ENCODE measurements around the gene CBFA2T3. TPM values are rescaled to one million over a fixed set of nuclear protein-coding genes. Genes with fewer than 3 reads are reported as not detected.

Gene CBFA2T3
- total RNA-seq, 2 donors from 2014 or later = 0.19 TPM; not detected in 1

- H3K4me3 Mint-ChIP-seq = no peak overlapping the region
- ATAC-seq (replicated peaks) = no peak
- H3K4me1 Mint-ChIP-seq = peaks cover 6% of the 10 kb centered on the region
- H3K27ac Mint-ChIP-seq = no peak overlapping the region
- no peaks in the 10 kb centered on the region for H3K36me3 Mint-ChIP-seq (ENCODE audit: low read depth)
- H3K9me3 Mint-ChIP-seq = peaks cover 10% of the 10 kb centered on the region
- H3K27me3 Mint-ChIP-seq = peaks cover 5% of the 10 kb centered on the region
Measured at GRCh38 chr16:88994695-88995094, 17.7 kb upstream of the CBFA2T3 start.

GRCh38 chr16:88993946-88994600, 17.1 kb upstream of the CBFA2T3 start:
- Mint-ChIP-seq H3K36me3 (ENCODE audit: low read depth) (no peaks in the 10 kb centered on the region), H3K4me1 (peaks cover 2% of the 10 kb centered on the region), H3K9me3 (peaks cover 7% of the 10 kb centered on the region), H3K27ac (no peak overlapping the region), H3K27me3 (peaks cover 5% of the 10 kb centered on the region), H3K4me3 (no peak overlapping the region)
- no peak for ATAC-seq (replicated peaks)

DNA sequence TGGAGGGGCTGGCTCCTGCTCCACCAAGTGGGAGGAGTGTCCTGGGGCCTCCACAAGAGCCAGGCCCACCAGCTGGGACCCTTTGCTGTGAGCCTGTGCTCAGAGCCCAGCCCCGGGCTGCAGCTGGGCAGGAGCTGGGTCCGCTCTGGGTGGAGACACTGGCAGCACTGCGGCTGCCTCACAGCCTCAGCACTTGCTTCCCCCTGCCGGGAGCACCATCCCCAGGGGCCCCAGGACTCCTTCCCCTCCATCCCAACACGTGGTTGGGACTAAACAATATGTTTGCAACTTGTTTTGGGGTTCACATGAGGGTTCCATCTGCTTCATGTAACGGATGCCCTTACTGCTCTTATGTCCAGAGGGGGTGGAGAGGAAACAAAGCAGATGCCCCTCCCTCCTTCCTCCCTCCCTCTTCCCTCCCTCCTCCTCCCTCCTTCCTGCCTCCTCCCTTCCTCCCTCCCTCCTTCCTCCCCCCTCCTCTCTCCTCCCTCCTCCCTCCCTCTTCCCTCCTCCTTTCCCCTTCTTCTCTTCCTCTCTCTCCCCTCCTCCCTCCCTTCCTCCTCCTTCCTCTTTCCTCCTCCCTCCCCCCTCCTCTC, 16.3 kb upstream of the CBFA2T3 start:
- Mint-ChIP-seq H3K4me1 (no peaks in the 10 kb centered on the region), H3K27ac (no peak overlapping the region), H3K4me3 (no peak overlapping the region), H3K27me3 (peaks cover 5% of the 10 kb centered on the region), H3K9me3 (peaks cover 5% of the 10 kb centered on the region), H3K36me3 (ENCODE audit: low read depth) (no peaks in the 10 kb centered on the region)
- ATAC-seq (replicated peaks) = no peak

GRCh38 chr16:88992351-88993165, 15.6 kb upstream of the CBFA2T3 start:
- no peaks in the 10 kb centered on the region for H3K36me3 Mint-ChIP-seq (ENCODE audit: low read depth)

GRCh38 chr16:88991813-88992350, 14.9 kb upstream of the CBFA2T3 start:
- no peaks in the 10 kb centered on the region for H3K4me1 Mint-ChIP-seq
- H3K4me3 Mint-ChIP-seq = no peak overlapping the region
- no peak overlapping the region for H3K27ac Mint-ChIP-seq
- no peaks in the 10 kb centered on the region for H3K36me3 Mint-ChIP-seq (ENCODE audit: low read depth)
- no peaks in the 10 kb centered on the region for H3K9me3 Mint-ChIP-seq
- peaks cover 5% of the 10 kb centered on the region for H3K27me3 Mint-ChIP-seq
- no peak for ATAC-seq (replicated peaks)

More at GRCh38 chr16:88992351-88993165, 15.6 kb upstream of the CBFA2T3 start:
- Mint-ChIP-seq H3K27me3 (peaks cover 5% of the 10 kb centered on the region), H3K27ac (no peak overlapping the region), H3K9me3 (peaks cover 3% of the 10 kb centered on the region), H3K4me1 (no peaks in the 10 kb centered on the region), H3K4me3 (no peak overlapping the region)
- ATAC-seq (replicated peaks) = no peak

DNA sequence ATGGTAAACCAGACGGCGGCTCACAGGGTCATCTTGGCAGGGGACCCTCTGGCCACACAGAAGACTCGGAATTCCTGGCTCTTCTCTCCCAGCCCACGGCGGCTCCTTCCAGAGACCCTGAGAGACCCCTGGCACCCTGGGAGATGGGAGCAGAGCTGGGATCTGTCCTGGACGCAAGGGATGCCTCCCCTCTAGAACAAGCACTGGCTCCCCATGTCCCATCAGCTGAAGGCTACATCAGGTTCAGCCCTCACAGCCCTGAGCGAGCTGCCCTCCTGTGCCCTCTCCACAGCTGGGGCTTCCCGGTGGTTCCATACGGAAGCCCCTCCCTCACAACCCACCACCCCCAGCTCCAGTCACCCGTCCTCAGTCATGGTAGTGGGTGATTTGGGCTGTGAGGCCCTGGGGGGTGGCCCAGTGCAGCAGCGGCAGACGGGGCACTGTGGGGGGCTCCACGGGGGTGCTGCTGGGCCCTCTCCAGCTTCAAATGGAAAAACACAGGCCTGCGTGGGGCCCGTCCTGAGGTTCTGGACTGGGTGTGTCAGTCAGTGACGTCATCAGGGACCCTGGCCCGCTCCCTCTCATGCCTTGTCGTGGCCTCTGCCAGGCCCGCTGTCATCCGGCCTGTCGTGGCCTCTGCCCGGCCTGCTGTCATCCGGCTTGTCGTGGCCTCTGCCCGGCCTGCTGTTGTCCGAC, 13.0 kb upstream of the CBFA2T3 start:
- H3K27me3 Mint-ChIP-seq = peaks cover 2% of the 10 kb centered on the region
- ATAC-seq (replicated peaks) = no peak
- H3K9me3 Mint-ChIP-seq = no peaks in the 10 kb centered on the region
- no peak overlapping the region for H3K27ac Mint-ChIP-seq
- no peak overlapping the region for H3K4me3 Mint-ChIP-seq
- no peaks in the 10 kb centered on the region for H3K4me1 Mint-ChIP-seq
- no peaks in the 10 kb centered on the region for H3K36me3 Mint-ChIP-seq (ENCODE audit: low read depth)

GRCh38 chr16:88988980-88989811, 12.2 kb upstream of the CBFA2T3 start:
- Mint-ChIP-seq H3K4me1 (no peaks in the 10 kb centered on the region), H3K27ac (no peak overlapping the region), H3K36me3 (ENCODE audit: low read depth) (no peaks in the 10 kb centered on the region), H3K9me3 (no peaks in the 10 kb centered on the region), H3K27me3 (no peaks in the 10 kb centered on the region), H3K4me3 (no peak overlapping the region)
- ATAC-seq (replicated peaks) = no peak

- H3K4me1 Mint-ChIP-seq = no peaks in the 10 kb centered on the region
Measured at GRCh38 chr16:88985521-88985920, 8.5 kb upstream of the CBFA2T3 start.

DNA sequence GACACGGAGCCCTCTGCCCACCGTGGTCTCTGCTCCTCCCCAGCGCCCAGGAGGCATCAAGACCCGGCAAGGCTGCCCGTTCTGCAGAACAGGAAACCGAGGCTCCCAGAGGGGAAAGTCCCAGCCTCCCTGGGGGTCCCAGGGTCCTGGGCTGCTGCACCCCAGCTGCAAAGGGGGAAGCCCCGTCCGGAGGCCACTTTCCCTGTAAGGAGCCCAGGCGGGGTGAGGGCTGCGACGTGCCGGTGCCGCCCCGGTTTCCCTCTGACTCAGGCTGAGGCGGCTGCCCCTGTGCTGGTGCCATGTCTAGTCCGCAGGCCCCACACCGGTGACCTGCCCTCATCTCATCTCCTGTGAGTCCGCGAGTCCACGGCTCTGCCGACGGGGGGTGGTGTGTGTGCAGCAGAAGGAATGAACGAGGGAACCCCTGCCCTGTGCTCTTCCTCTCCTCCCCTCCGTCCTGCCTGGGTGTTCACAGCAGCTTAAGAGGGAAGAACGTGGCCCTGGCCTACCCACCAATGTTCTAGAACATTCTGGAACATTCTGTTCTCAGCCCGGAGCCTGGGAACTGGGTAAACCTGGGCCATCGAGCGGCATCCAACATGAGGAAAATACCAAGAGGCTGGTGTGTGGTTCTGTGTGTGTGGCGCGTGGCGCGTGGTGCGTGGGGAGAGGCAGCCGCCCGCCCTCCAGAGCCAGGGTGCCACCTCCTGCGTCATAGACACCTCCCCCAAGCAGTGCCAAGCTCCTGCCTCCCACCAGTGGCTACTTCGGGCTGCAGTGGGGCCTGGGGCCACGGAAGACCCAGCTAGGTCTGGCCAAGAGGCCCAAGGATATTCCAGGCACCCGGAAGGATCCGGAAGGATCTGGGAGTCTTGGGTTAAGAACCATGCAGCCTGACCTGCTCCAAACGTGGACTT, 7.0 kb upstream of the CBFA2T3 start:
- H3K4me3 Mint-ChIP-seq = no peak overlapping the region
- ATAC-seq (replicated peaks) = peak; percentile 46

More at GRCh38 chr16:88985521-88985920, 8.5 kb upstream of the CBFA2T3 start:
- no peaks in the 10 kb centered on the region for H3K27me3 Mint-ChIP-seq
- H3K4me3 Mint-ChIP-seq = no peak overlapping the region
- no peak overlapping the region for H3K27ac Mint-ChIP-seq
- H3K9me3 Mint-ChIP-seq = no peaks in the 10 kb centered on the region
- ATAC-seq (replicated peaks) = no peak
- no peaks in the 10 kb centered on the region for H3K36me3 Mint-ChIP-seq (ENCODE audit: low read depth)

GRCh38 chr16:88983165-88983564, 6.2 kb upstream of the CBFA2T3 start:
- ATAC-seq (replicated peaks) = no peak

More for the DNA sequence above, 7.0 kb upstream of the CBFA2T3 start:
- Mint-ChIP-seq H3K4me1 (no peaks in the 10 kb centered on the region), H3K36me3 (ENCODE audit: low read depth) (no peaks in the 10 kb centered on the region), H3K9me3 (no peaks in the 10 kb centered on the region), H3K27ac (no peak overlapping the region), H3K27me3 (no peaks in the 10 kb centered on the region)

DNA sequence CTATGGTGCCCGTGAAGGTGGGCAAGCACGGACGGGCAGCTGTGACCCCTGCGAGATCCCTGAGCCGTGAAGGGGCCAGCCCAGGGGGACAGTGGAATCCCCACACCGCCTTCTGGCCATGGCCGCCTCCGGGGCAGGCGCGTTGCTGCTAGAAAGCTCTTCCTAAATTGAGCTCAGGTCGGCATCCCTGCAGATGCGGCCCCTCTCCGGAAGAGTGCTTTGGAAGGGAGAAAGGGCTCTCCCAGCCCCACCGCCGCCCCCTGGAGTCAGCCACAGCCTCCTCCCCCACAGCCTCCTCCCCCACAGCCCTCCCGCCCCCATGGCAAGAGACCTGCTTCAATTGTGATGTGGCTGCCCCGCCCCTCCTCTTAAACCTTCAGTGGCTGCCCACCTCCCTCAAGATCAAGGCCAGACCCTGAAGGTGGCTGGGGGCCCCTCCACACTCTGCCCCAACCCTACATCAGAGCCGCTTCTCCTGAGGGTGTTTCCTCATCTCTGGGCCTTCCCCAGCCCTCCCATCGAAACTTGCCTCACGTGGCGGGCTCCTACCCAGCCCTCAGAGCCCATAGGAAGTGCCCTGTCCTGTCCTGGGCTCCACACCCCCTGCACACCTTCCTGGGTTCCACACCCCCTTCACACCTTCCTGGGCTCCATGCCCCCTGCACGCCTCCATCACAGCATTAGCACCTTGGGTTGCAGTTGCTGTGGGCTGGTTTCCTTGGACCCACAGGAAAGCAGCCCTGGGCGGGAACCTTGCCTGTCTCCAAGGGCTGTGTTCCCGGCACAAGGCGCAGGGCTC, 5.5 kb upstream of the CBFA2T3 start:
- no peak for ATAC-seq (replicated peaks)
- H3K4me1 Mint-ChIP-seq = no peaks in the 10 kb centered on the region
- no peak overlapping the region for H3K27ac Mint-ChIP-seq
- H3K4me3 Mint-ChIP-seq = no peak overlapping the region
- H3K9me3 Mint-ChIP-seq = no peaks in the 10 kb centered on the region
- H3K36me3 Mint-ChIP-seq (ENCODE audit: low read depth) = no peaks in the 10 kb centered on the region
- H3K27me3 Mint-ChIP-seq = peaks cover under 1% of the 10 kb centered on the region

More at GRCh38 chr16:88983165-88983564, 6.2 kb upstream of the CBFA2T3 start:
- Mint-ChIP-seq H3K36me3 (ENCODE audit: low read depth) (no peaks in the 10 kb centered on the region), H3K27me3 (no peaks in the 10 kb centered on the region), H3K9me3 (no peaks in the 10 kb centered on the region), H3K4me1 (no peaks in the 10 kb centered on the region), H3K4me3 (no peak overlapping the region), H3K27ac (no peak overlapping the region)

DNA sequence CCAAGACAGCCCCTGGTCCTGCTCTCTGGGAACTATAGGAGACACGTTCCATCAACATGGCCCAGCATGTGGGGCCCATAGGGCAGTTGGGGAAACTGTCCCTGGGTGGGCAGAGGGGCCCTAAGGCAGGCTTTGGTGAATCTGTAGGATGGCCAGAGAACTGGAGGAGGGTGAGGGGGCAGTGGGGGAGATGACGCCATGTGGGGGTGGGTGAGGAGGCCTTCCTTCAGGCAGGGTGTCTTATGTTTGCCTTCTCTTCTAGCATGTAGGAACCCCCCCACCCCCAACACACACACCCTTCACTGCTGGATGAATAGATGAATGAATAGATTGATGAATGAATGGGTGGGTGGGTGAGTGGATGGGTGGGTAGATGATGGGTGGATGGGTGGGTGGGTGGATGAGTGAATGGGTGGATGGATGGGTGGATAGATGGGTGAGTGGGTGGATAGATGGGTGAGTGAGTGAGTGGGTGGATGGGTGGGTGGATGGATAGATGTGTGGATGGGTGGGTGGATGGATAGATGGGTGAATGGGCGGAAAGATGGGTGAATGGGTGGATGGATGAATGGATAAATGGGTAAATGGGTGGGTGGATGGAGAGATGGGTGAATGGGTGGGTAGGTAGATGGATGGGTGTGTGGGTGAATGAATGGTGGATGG, 2.5 kb upstream of the CBFA2T3 start:
- Mint-ChIP-seq H3K4me1 (no peaks in the 10 kb centered on the region), H3K36me3 (ENCODE audit: low read depth) (no peaks in the 10 kb centered on the region), H3K9me3 (no peaks in the 10 kb centered on the region), H3K27ac (no peak overlapping the region), H3K4me3 (no peak overlapping the region), H3K27me3 (peaks cover 12% of the 10 kb centered on the region)
- ATAC-seq (replicated peaks) = no peak
